ENCODE data around the gene SLC45A1.

Gene SLC45A1

GRCh38 chr1:8333246-8333987, 15.5 kb downstream of the SLC45A1 start:
- Histone ChIP-seq H3K4me1 (ENCODE audit: insufficient read depth, low read length) (no peaks in the 10 kb centered on the region), H2AFZ (ENCODE audit: low read depth, low read length) (no peak overlapping the region), H3K9me3 (ENCODE audit: low read length) (peaks cover 11% of the 10 kb centered on the region), H3K36me3 (ENCODE audit: insufficient read depth, low read length) (no peaks in the 10 kb centered on the region), H3K4me3 (ENCODE audit: low read length) (no peak overlapping the region), H3K27me3 (ENCODE audit: insufficient read depth, low read length) (no peaks in the 10 kb centered on the region)

- H2AFZ ChIP-seq (ENCODE audit: low read depth, low read length), result no peak overlapping the region
- no peaks in the 10 kb centered on the region for H3K4me1 ChIP-seq (ENCODE audit: insufficient read depth, low read length)
- H3K36me3 ChIP-seq (ENCODE audit: insufficient read depth, low read length), result no peaks in the 10 kb centered on the region
- no peaks in the 10 kb centered on the region for H3K27me3 ChIP-seq (ENCODE audit: insufficient read depth, low read length)
- no peak overlapping the region for H3K4me3 ChIP-seq (ENCODE audit: low read length)
- H3K9me3 ChIP-seq (ENCODE audit: low read length), result peaks cover 15% of the 10 kb centered on the region
Measured at GRCh38 chr1:8334106-8334851, 16.4 kb downstream of the SLC45A1 start.

GRCh38 chr1:8335246-8335645, 17.3 kb downstream of the SLC45A1 start:
- Histone ChIP-seq H2AFZ (ENCODE audit: low read depth, low read length) (no peak overlapping the region), H3K9me3 (ENCODE audit: low read length) (peaks cover 12% of the 10 kb centered on the region)

GRCh38 chr1:8337776-8338525, 20.0 kb downstream of the SLC45A1 start:
- H3K36me3 ChIP-seq (ENCODE audit: insufficient read depth, low read length), result no peaks in the 10 kb centered on the region
- peaks cover 12% of the 10 kb centered on the region for H3K9me3 ChIP-seq (ENCODE audit: low read length)
- H3K4me1 ChIP-seq (ENCODE audit: insufficient read depth, low read length), result no peaks in the 10 kb centered on the region
- no peak overlapping the region for H3K4me3 ChIP-seq (ENCODE audit: low read length)
- H2AFZ ChIP-seq (ENCODE audit: low read depth, low read length), result no peak overlapping the region
- H3K27me3 ChIP-seq (ENCODE audit: insufficient read depth, low read length), result no peaks in the 10 kb centered on the region

More at GRCh38 chr1:8335246-8335645, 17.3 kb downstream of the SLC45A1 start:
- H3K27me3 ChIP-seq (ENCODE audit: insufficient read depth, low read length), result no peaks in the 10 kb centered on the region
- H3K36me3 ChIP-seq (ENCODE audit: insufficient read depth, low read length), result no peaks in the 10 kb centered on the region
- no peak overlapping the region for H3K4me3 ChIP-seq (ENCODE audit: low read length)
- no peaks in the 10 kb centered on the region for H3K4me1 ChIP-seq (ENCODE audit: insufficient read depth, low read length)

- H3K9me3 ChIP-seq (ENCODE audit: low read length), result peaks cover 11% of the 10 kb centered on the region
- no peaks in the 10 kb centered on the region for H3K36me3 ChIP-seq (ENCODE audit: insufficient read depth, low read length)
- H2AFZ ChIP-seq (ENCODE audit: low read depth, low read length), result no peak overlapping the region
- H3K27me3 ChIP-seq (ENCODE audit: insufficient read depth, low read length), result no peaks in the 10 kb centered on the region
- H3K4me1 ChIP-seq (ENCODE audit: insufficient read depth, low read length), result peaks cover 6% of the 10 kb centered on the region
- no peak overlapping the region for H3K4me3 ChIP-seq (ENCODE audit: low read length)
Measured at GRCh38 chr1:8338526-8339202, 20.8 kb downstream of the SLC45A1 start.

GRCh38 chr1:8339203-8339600, 21.3 kb downstream of the SLC45A1 start:
- Histone ChIP-seq H3K9me3 (ENCODE audit: low read length) (peaks cover 9% of the 10 kb centered on the region), H2AFZ (ENCODE audit: low read depth, low read length) (no peak overlapping the region), H3K36me3 (ENCODE audit: insufficient read depth, low read length) (no peaks in the 10 kb centered on the region), H3K4me1 (ENCODE audit: insufficient read depth, low read length) (peaks cover 8% of the 10 kb centered on the region), H3K4me3 (ENCODE audit: low read length) (no peak overlapping the region), H3K27me3 (ENCODE audit: insufficient read depth, low read length) (no peaks in the 10 kb centered on the region)

- no peaks in the 10 kb centered on the region for H3K36me3 ChIP-seq (ENCODE audit: insufficient read depth, low read length)
- no peak overlapping the region for H3K4me3 ChIP-seq (ENCODE audit: low read length)
- H3K4me1 ChIP-seq (ENCODE audit: insufficient read depth, low read length), result peaks cover 8% of the 10 kb centered on the region
- H3K9me3 ChIP-seq (ENCODE audit: low read length), result peaks cover 9% of the 10 kb centered on the region
- no peak overlapping the region for H2AFZ ChIP-seq (ENCODE audit: low read depth, low read length)
- H3K27me3 ChIP-seq (ENCODE audit: insufficient read depth, low read length), result no peaks in the 10 kb centered on the region
Measured at GRCh38 chr1:8340448-8340847, 22.5 kb downstream of the SLC45A1 start.

GRCh38 chr1:8342325-8342724, 24.4 kb downstream of the SLC45A1 start:
- Histone ChIP-seq H3K4me3 (ENCODE audit: low read length) (no peak overlapping the region), H3K4me1 (ENCODE audit: insufficient read depth, low read length) (peaks cover 8% of the 10 kb centered on the region), H3K9me3 (ENCODE audit: low read length) (peaks cover 9% of the 10 kb centered on the region), H2AFZ (ENCODE audit: low read depth, low read length) (no peak overlapping the region), H3K36me3 (ENCODE audit: insufficient read depth, low read length) (no peaks in the 10 kb centered on the region), H3K27me3 (ENCODE audit: insufficient read depth, low read length) (no peaks in the 10 kb centered on the region)

- Histone ChIP-seq H3K4me1 (ENCODE audit: insufficient read depth, low read length) (peaks cover 8% of the 10 kb centered on the region), H3K36me3 (ENCODE audit: insufficient read depth, low read length) (no peaks in the 10 kb centered on the region), H3K27me3 (ENCODE audit: insufficient read depth, low read length) (no peaks in the 10 kb centered on the region), H3K4me3 (ENCODE audit: low read length) (no peak overlapping the region), H3K9me3 (ENCODE audit: low read length) (peaks cover 4% of the 10 kb centered on the region), H2AFZ (ENCODE audit: low read depth, low read length) (no peak overlapping the region)
Measured at GRCh38 chr1:8343044-8343443, 25.1 kb downstream of the SLC45A1 start.

GRCh38 chr1:8343464-8344001, 25.6 kb downstream of the SLC45A1 start:
- Histone ChIP-seq H3K9me3 (ENCODE audit: low read length) (peaks cover 4% of the 10 kb centered on the region), H3K36me3 (ENCODE audit: insufficient read depth, low read length) (no peaks in the 10 kb centered on the region), H3K27me3 (ENCODE audit: insufficient read depth, low read length) (no peaks in the 10 kb centered on the region), H3K4me3 (ENCODE audit: low read length) (no peak overlapping the region), H3K4me1 (ENCODE audit: insufficient read depth, low read length) (peaks cover 8% of the 10 kb centered on the region), H2AFZ (ENCODE audit: low read depth, low read length) (no peak overlapping the region)

- Histone ChIP-seq H3K4me1 (ENCODE audit: insufficient read depth, low read length) (peaks cover 8% of the 10 kb centered on the region), H3K36me3 (ENCODE audit: insufficient read depth, low read length) (no peaks in the 10 kb centered on the region), H3K9me3 (ENCODE audit: low read length) (no peaks in the 10 kb centered on the region), H2AFZ (ENCODE audit: low read depth, low read length) (no peak overlapping the region), H3K4me3 (ENCODE audit: low read length) (no peak overlapping the region), H3K27me3 (ENCODE audit: insufficient read depth, low read length) (no peaks in the 10 kb centered on the region)
Measured at GRCh38 chr1:8344893-8345507, 27.1 kb downstream of the SLC45A1 start.

All from neuron (in vitro differentiated cells).